SKM-1 (cell line): ENCODE results near the gene CCDC24.

Source experiments
- DNase-seq: peaks from one replicate; lab custom pipeline; 2025; ENCODE audit not compliant: unreplicated experiment; lab: John Stamatoyannopoulos, UW

Gene CCDC24

GRCh38 chr1:44038876-44039657 lies 47.7 kb downstream of the CCDC24 start:
- no peak for DNase-seq

DNA sequence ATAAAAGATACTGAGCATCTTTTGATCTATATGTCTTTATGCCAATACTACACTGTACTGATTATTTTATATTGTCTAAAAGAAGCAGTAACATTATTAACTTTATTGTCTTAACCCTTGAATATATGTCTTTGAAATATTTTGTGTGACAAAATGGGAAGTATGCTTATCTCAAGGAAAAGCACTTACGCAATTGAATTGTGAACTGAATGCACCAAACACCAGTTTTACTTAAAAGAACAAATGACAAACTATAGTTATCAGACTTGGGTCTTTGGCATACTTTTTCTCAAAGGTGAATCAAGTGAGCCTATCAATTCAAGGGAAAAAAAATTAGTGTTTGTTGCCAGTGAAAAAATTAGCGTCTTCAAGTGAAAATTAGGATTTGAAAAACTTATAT lies 49.0 kb downstream of the CCDC24 start:
- DNase-seq = peak; percentile 36

DNA sequence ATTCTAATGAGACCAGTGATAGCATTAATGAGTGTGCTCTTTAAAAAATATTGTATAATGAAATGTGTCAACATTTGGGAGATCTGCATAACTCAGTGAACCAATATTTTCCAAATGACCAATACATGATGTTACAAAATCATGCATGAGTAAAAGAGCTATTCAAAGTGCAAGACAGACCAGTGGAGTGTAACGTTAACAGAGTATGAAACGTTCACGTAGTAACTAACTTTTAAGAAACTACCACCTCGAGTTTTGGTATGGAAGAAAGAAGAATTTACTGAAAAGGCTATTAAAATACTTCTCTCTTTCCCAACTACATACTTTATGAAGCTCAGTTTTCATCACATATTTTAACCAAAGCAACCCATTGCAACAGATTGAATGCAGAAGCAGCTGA lies 49.4 kb downstream of the CCDC24 start:
- DNase-seq = no peak

DNA sequence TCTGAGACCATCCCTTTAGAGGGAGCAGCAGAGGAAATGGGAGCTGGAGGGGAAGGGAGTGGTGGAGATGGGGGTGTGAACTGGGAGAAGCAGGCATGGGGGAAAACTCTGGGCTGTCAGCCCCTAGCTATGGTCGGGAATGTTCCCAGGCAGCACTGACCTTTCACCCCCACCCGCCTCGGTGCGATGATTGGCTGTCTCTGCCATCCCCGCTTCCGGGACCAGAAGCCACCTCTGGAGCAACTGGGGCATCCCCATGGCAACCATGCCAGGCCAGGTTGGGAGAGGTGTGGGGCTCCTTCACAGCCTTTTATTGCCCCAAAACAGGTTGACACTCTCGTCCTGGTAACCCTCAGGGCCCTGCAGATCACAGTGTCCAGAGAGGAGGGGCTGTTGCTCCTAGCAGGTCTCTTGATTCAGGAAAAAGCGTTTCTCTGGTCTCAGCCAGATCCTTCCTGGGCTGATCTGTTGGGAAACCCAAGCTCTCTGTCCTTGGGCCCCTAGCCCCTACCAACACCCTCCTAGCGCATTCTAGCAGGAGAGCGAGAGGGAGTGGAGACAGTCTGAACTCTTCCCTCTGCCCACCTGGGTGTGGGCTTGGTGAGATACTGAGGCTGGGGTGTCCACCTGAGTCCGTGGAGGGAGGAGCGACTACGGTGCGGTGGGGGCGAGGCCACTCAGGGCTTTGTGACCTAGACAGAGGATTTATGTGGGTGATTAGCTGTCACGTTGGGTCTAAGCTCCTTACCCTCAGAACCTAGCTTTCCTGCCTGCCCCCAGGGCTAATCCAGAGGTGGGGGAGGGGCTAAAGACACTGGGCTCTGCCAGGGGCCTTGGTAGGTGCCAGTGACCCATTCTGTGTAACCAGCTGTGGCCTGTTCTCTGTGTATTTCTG lies 52.0 kb downstream of the CCDC24 start:
- no peak for DNase-seq

- no peak for DNase-seq
These were observed 52.8 kb downstream of the CCDC24 start for GRCh38 chr1:44044071-44044801.

DNA sequence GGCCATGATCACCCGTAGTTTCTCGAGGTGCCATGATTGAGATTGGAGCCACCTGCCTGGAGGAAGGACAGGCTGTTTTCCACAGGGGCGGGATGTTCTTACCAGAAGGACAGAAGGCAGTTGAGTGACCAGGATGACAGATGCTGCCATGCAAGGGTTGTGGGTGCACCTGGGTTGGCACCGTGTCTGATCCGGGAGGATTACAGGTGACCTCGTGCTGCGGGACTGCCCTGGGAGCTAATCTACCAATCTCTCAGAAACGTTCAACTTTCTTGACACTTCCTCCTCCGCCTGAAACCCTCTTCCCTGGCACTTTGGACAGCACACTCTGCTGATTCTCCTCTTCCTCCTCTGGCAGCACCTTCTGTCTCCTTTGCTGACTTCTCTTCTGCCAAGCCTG lies 53.7 kb downstream of the CCDC24 start:
- no peak for DNase-seq
